Large intestine (tissue), 3 donors: Measurements from ENCODE around the gene ZBTB8A. TPM values are rescaled to one million over a fixed set of nuclear protein-coding genes. Genes with fewer than 3 reads are reported as not detected.
"Not testable (repeated sequence)": the region's sequence is repeated elsewhere in the genome, so short reads cannot be mapped to it uniquely, and the experiment has no call there.

Experiments
- DNase-seq, 2 donors: peaks; one replicate each; pipeline versions ENCODE4 v3.0.0 to v3.0.0-alpha.2; 2013
- H3K27ac ChIP-seq: one replicate; pipeline ENCODE4 v1.5.1; 2013; ENCODE audit warnings: low read length
- H3K27me3 ChIP-seq: 2 replicates; pipeline ENCODE4 v1.6.1; 2013; ENCODE audit warnings: low read length; ENCODE audit not compliant: control insufficient read depth, insufficient read depth
- H3K36me3 ChIP-seq: 2 replicates; pipeline ENCODE4 v1.6.1; 2013; ENCODE audit warnings: low read length; ENCODE audit not compliant: control insufficient read depth, insufficient read depth
- H3K4me1 ChIP-seq: one replicate; pipeline ENCODE4 v1.6.1; 2013; ENCODE audit warnings: low read length; ENCODE audit not compliant: control insufficient read depth, insufficient read depth
- H3K4me3 ChIP-seq: one replicate; pipeline ENCODE4 v1.5.1; 2013; ENCODE audit warnings: low read length
- H3K9me3 ChIP-seq: one replicate; pipeline ENCODE4 v1.6.1; 2013; ENCODE audit warnings: mild to moderate bottlenecking, low read depth, low read length, moderate library complexity; ENCODE audit not compliant: control insufficient read depth
- WGBS: methylation state at CpG from one replicate; pipeline ENCODE4 v1.1.5; 2013; ENCODE audit warnings: low lambda C conversion rate; ENCODE audit not compliant: insufficient coverage; 5-methylcytosine and 5-hydroxymethylcytosine counted together
- polyA plus RNA-seq: library from polyadenylated mRNA; unstranded; fragments of 120-200 nt; gene quantifications from one replicate; pipeline ENCODE4 v1.2.1, GENCODE V29; 2013

Gene ZBTB8A
- polyA plus RNA-seq, 1 donor, result 8.0 TPM

DNA sequence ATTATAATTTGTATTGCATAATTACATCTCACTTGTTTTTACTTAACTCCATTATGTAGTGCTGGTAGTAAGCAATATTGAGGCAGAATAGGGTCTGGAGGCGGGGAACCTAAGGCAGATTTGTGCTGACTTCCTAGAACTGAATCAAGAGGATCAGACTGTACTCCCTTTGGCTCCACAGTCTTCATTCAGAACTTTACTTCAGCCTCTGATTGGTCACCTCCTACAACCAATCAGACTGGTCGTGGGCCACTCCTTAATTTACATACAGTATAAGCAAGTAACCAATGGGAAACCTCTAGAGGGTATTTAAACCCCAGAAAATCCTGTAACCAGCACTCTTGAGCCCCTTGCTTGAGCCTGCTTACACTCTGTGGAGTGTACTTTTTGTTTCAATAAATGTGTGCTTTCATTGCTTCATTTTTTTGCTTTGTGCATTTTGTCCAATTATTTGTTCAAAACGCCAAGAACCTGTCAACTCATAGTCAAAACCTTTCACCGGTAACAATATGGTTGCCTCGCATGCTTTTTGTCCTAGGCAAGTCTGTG lies 79.5 kb downstream of the ZBTB8A start:
- 100% methylated on average over 2 of the region's 5 CpGs for WGBS
- no peak overlapping the region for H3K27ac ChIP-seq

DNA sequence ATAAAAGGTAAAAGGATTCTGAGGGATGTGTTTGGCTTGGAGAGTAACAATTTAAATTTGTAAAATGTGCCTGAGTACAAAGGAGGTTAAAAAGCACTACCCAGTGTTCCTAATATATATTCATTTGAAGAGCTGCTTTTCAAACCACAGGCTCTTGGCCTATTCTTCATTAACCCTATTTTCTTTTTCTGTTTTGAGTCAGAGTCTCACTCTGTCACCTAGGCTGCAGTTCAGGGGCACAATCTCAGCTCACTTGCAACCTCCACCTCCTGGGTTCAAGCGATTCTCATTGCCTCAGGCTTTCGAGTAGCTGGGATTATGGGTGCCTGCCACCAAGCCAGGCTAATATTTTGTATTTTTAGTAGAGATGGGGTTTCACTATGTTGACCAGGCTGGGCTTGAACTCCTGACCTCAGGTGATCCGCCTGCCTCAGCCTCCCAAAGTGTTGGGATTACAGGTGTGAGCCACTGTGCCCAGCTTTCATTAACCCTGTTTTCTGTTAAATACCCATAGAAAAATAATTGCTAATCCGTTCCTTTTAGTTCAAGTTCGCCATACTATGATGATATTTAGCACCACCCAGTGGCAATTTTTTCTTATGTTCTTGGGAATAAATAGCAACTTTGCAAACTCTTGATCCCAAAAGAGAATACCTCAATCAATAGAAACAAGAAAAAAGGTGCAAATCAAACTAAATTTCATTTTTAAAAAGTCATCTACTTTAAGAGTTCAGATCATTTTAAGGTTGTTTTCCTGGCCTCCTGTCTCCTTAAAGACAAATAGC lies 80.7 kb downstream of the ZBTB8A start:
- Histone ChIP-seq H3K27me3 (no peaks in the 10 kb centered on the region), H3K4me3 (no peak overlapping the region), H3K9me3 (no peaks in the 10 kb centered on the region), H3K27ac (no peak overlapping the region), H3K36me3 (peaks cover 10% of the 10 kb centered on the region), H3K4me1 (no peaks in the 10 kb centered on the region)
- no peak for DNase-seq
- WGBS, result no CpG with 5 or more reads among the region's 5 CpGs

More for the DNA sequence above, 79.5 kb downstream of the ZBTB8A start:
- no peak overlapping the region for H3K4me3 ChIP-seq
- no peaks in the 10 kb centered on the region for H3K9me3 ChIP-seq
- DNase-seq, result no peak
- no peaks in the 10 kb centered on the region for H3K27me3 ChIP-seq
- H3K4me1 ChIP-seq, result no peaks in the 10 kb centered on the region
- peaks cover 8% of the 10 kb centered on the region for H3K36me3 ChIP-seq

DNA sequence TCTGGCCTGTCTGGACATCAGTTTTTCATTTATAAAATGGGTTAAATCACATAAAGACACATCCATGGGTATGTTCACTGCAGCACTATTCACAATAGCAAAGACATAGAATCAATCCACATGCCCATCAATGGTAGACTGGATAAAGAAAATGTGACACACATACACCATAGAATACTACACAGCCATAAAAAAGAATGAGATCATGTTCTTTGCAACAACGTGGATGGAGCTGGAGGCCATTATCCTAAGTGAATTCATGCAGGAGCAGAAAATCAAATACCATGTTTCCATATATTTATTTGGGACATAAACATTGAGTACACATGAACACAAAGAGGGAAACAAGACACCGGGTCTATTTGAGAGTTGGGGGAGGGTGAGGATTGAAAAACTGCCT lies 83.0 kb downstream of the ZBTB8A start:
- H3K4me1 ChIP-seq, result no peaks in the 10 kb centered on the region
- 100% methylated on average over 1 of the region's 2 CpGs for WGBS
- H3K9me3 ChIP-seq, result no peaks in the 10 kb centered on the region
- H3K27me3 ChIP-seq, result no peaks in the 10 kb centered on the region
- no peak overlapping the region for H3K27ac ChIP-seq
- H3K4me3 ChIP-seq, result no peak overlapping the region
- DNase-seq, result no peak
- H3K36me3 ChIP-seq, result peaks cover 14% of the 10 kb centered on the region

DNA sequence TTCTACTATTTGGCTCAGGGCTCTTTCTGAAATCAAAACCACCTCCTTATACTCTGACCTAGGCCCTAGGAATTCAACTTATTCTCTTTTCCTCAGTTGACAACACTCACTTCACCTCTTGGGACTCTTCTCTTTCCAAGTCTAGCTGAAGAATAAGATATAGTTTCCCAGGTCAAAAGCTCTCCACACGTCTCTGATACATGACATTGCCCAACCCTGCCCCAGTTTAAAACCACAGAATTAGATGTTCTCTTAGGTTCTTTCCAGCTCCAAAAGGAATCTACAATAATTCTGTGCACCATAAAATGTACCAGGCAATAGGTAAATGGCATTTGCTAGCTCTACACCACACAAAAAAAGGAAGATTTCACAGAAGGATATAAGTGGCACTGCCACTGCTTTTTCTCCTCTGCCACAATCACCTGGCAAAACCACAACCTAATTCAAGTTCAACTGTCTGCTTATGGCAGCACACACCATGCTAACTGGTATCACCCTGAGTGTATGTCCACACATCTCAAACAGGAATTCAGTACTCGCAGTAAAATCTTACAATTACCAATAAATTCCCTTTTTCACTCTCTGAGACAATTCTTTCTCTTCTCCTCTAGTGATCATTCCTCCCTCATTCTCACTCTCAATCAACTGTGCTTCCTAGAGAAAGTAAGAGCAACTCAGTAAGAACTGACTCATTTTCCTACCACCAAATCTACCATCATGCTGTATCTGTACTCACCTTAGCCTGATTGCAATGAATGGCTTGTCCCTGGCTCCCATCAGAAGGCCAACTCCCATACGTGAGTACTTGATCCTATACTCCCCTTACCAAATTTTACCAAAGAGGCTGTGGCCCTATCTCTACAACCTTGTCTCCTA lies 83.8 kb downstream of the ZBTB8A start:
- H3K27me3 ChIP-seq, result no peaks in the 10 kb centered on the region
- H3K4me1 ChIP-seq, result no peaks in the 10 kb centered on the region
- peaks cover 19% of the 10 kb centered on the region for H3K36me3 ChIP-seq
- no peak for DNase-seq
- WGBS, result 88% methylated on average over 1 of the region's 3 CpGs
- no peak overlapping the region for H3K27ac ChIP-seq
- no peak overlapping the region for H3K4me3 ChIP-seq
- no peaks in the 10 kb centered on the region for H3K9me3 ChIP-seq

DNA sequence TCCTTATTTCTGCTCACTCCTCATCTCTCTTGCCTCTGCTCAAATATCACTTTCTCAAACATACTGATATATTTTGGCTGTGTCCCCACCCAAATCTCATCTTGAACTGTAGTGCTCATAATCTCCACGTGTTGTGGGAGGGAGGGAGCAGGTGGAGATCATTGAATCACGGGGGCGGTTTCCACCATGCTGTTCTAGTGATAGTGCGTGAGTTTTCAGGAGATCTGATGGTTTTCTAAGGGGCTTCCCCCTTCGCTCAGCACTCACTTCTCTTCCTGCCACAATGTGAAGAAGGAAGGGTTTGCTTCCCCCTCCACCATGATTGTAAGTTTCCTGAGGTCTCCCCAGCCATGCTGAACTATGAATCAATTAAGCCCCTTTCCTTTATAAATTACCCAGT lies 84.5 kb downstream of the ZBTB8A start:
- H3K4me3 ChIP-seq, result no peak overlapping the region
- H3K36me3 ChIP-seq, result peaks cover 19% of the 10 kb centered on the region
- no peak for DNase-seq
- no peaks in the 10 kb centered on the region for H3K9me3 ChIP-seq
- 100% methylated on average over 1 of the region's 5 CpGs for WGBS
- no peaks in the 10 kb centered on the region for H3K4me1 ChIP-seq
- H3K27ac ChIP-seq, result no peak overlapping the region
- no peaks in the 10 kb centered on the region for H3K27me3 ChIP-seq

DNA sequence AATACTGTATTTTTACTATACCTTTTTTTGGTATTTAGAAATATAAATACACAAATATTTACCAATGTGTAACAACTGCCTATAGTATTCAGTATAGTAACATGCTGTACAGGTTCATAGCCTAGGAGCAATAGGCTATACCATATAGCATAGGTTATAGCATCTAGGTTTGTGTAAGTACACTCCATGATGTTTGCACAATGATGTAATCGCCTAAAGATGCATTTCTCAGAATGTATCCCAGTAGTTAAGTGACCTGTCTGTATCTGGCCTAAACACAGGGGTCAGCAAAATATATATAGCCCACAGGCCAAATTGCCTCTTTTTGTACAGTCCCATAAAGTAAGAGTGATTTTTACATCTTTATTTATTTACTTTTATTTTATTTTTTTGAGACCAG lies 86.9 kb downstream of the ZBTB8A start:
- 100% methylated on average over 1 of the region's 1 CpG for WGBS
- no peak overlapping the region for H3K27ac ChIP-seq
- no peak overlapping the region for H3K4me3 ChIP-seq
- peaks cover 19% of the 10 kb centered on the region for H3K36me3 ChIP-seq
- H3K27me3 ChIP-seq, result no peaks in the 10 kb centered on the region
- H3K9me3 ChIP-seq, result no peaks in the 10 kb centered on the region
- DNase-seq, result no peak
- no peaks in the 10 kb centered on the region for H3K4me1 ChIP-seq

DNA sequence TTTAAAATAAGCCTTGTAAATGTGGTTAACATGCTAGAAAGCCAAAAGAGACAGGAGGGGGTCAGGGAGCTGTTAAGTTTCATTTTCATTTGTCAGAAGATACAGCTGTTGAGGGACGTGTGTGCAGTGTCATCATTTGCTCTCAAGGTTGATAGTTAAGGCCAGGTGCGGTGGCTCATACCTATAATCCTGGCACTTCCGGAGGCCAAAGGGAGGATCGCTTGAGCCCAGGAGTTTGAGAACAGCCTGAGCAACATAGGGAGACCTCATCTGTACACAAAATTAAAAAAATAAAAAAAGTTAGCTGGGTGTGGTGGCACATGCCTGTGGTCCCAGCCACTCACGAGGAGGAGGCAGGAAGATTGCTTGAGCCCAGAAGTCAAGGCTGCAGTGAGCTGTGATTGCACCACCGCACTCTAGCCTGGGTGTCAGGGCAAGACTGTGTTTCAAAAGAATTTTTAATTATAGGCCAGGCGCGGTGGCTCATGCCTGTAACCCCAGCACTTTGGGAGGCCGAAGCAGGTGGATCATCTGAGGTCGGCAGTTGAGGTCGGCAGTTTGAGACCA lies 88.5 kb downstream of the ZBTB8A start:
- DNase-seq, result peak in 1 of 2 donors; percentile 18
- H3K27ac ChIP-seq, result no peak overlapping the region

DNA sequence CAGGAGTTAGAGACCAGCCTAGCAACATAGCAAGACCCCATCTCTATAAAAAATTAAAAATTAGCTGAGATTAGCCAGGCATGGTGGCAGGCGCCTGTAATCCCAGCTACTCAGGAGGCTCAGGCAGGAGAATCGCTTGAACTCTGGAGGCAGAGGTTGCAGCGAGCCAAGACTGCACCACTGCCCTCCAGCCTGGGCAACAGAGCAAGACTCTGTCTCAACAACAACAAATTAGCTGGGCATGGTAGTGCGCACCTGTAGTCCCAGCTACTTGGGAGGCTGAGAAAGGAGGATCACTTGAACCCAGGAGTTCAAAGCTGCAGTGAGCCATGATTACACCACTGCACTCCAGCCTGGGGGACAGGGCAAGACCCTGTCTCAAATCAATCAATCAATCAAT lies 90.9 kb downstream of the ZBTB8A start:
- no CpG with 5 or more reads among the region's 4 CpGs for WGBS
- not testable (repeated sequence) for H3K4me3 ChIP-seq, H3K9me3 ChIP-seq, H3K4me1 ChIP-seq, H3K27me3 ChIP-seq, H3K27ac ChIP-seq, DNase-seq
- peaks cover 24% of the 10 kb centered on the region for H3K36me3 ChIP-seq

More for the DNA sequence above, 88.5 kb downstream of the ZBTB8A start:
- WGBS, result 40% methylated on average over 1 of the region's 11 CpGs
- Histone ChIP-seq H3K4me3 (no peak overlapping the region), H3K27me3 (no peaks in the 10 kb centered on the region), H3K36me3 (peaks cover 20% of the 10 kb centered on the region), H3K9me3 (no peaks in the 10 kb centered on the region), H3K4me1 (no peaks in the 10 kb centered on the region)

DNA sequence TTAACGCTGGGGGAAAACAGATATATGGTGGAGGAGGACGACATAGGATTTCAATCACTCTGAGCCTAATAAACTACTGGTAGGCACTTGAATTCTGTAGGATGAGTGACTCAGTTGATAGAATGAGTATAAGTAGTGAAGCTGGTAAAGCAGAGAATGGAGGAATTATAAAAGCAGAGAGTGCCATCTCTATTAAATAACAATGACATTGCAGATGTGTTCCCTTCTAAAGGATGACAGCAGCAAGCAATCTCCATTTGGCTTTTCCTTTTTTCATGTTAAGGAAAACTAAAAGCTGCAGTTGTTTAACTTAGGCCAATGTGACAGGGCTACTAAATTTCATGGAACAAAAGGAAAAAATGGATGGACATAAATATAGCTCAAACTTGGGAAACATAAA lies 93.6 kb downstream of the ZBTB8A start:
- H3K27ac ChIP-seq, result no peak overlapping the region
- 67% methylated on average over 1 of the region's 2 CpGs for WGBS

More for the DNA sequence above, 93.6 kb downstream of the ZBTB8A start:
- Histone ChIP-seq H3K36me3 (peaks cover 19% of the 10 kb centered on the region), H3K27me3 (no peaks in the 10 kb centered on the region), H3K4me1 (no peaks in the 10 kb centered on the region), H3K9me3 (no peaks in the 10 kb centered on the region), H3K4me3 (no peak overlapping the region)
- DNase-seq, result no peak
